ENCODE data around the gene EBLN1. TPM values are rescaled to one million over a fixed set of nuclear protein-coding genes. Genes with fewer than 3 reads are reported as not detected.

The EBLN1 gene
- total and polyA plus RNA-seq, 2 of the 8 experiments (the other 6 are each of a cell fraction or from before 2014, with no cell fraction given), result not detected

- Histone ChIP-seq H3K36me3 (ENCODE audit: control insufficient read depth in 2 of 4, insufficient read depth in 4 of 4, low read length in 3 of 4) (no peaks in the 10 kb centered on the region), H4K20me1 (replicated peaks in 1 of 2; ENCODE audit: control insufficient read depth in 1 of 2, insufficient read depth in 2 of 2, low read length in 2 of 2) (no peaks in the 10 kb centered on the region), H3K23ac (ENCODE audit: insufficient read length) (no peak overlapping the region), H2BK20ac (ENCODE audit: low read length) (no peak overlapping the region), H3K4me3 (ENCODE audit: extremely low read depth in 1 of 4, insufficient read depth in 2 of 4, low read depth in 3 of 4, low read length in 4 of 4) (peak overlapping the region; percentile 84 to 95 (median 88)), H2BK12ac (ENCODE audit: low read depth, low read length) (no peak overlapping the region), H3K4ac (replicated peaks; ENCODE audit: insufficient read length, low read depth, low read length) (no peak overlapping the region), H4K5ac (ENCODE audit: insufficient read length, low read depth, low read length) (no peak overlapping the region), H2BK120ac (replicated peaks; ENCODE audit: low read depth, low read length) (no peak overlapping the region), H3K56ac (replicated peaks; ENCODE audit: insufficient read length, low read depth, low read length) (no peak overlapping the region), H2BK5ac (ENCODE audit: low read depth, low read length) (no peak overlapping the region), H3K18ac (ENCODE audit: extremely low read depth, low read length) (no peak overlapping the region), H3K27me3 (replicated peaks in 1 of 4; ENCODE audit: control insufficient read depth in 3 of 4, extremely low read depth in 1 of 4, insufficient read depth in 3 of 4, low read length in 3 of 4) (peaks cover 0 to 2% (median 0%) of the 10 kb centered on the region in 4 experiments; a peak in 1 of 7 replicates), H2BK15ac (ENCODE audit: low read length) (no peak overlapping the region), H3K79me1 (ENCODE audit: low read depth, low read length) (no peaks in the 10 kb centered on the region), H2AFZ (ENCODE audit: low read length) (peak overlapping the region; percentile 99), H3K4me1 (replicated peaks in 1 of 4; ENCODE audit: control insufficient read depth in 3 of 4, insufficient read depth in 4 of 4, low read length in 3 of 4) (no peaks in the 10 kb centered on the region), H4K8ac (ENCODE audit: extremely low read depth, insufficient read depth, low read length) (no peak overlapping the region), H3K23me2 (ENCODE audit: low read depth, low read length) (no peaks in the 10 kb centered on the region), H3K4me2 (ENCODE audit: insufficient read depth in 1 of 2, low read depth in 2 of 2, low read length in 2 of 2) (peak overlapping the region; percentile 66 to 68), H3K9me3 (ENCODE audit: insufficient read depth in 2 of 2, low read depth in 1 of 2, low read length in 1 of 2) (no peaks in the 10 kb centered on the region), H3K14ac (ENCODE audit: insufficient read length) (no peak overlapping the region), H3K79me2 (ENCODE audit: control insufficient read depth in 1 of 2, insufficient read depth in 2 of 2, low read length in 2 of 2) (no peaks in the 10 kb centered on the region), H2AK5ac (ENCODE audit: low read depth, low read length) (no peak overlapping the region), H3K27ac (ENCODE audit: low read depth, low read length) (no peak overlapping the region), H3K9ac (replicated peaks in 1 of 4; ENCODE audit: extremely low read depth in 1 of 4, low read depth in 3 of 4, low read length in 3 of 4) (peak overlapping the region; percentile 14 to 81 (median 46); a peak in 3 of 7 replicates), H4K91ac (replicated peaks; ENCODE audit: insufficient read length, low read length) (no peak overlapping the region)
- WGBS, 2 experiments (ENCODE audit: extremely low coverage in 1 of 2, insufficient coverage in 1 of 2, insufficient read length in 1 of 2, insufficient replicate concordance in 2 of 2, low coverage in 1 of 2, low lambda C conversion rate in 2 of 2, missing lambda C conversion rate in 1 of 2), result 2% methylated on average over 6 of the region's 6 CpGs; no CpG with 5 or more reads in 1 of the 2 experiments
- TF ChIP-seq KDM4A (IDR thresholded peaks at IDR 0.05; ENCODE audit: low read depth, low read length, severe bottlenecking) (peak; percentile 36), USF2 (IDR thresholded peaks at IDR 0.05; ENCODE audit: low read length) (no peak)
- ChIA-PET CTCF (ENCODE audit: partially characterized antibody) (interaction anchor here (1.1 to 2.1 kb wide), 3 partner anchors 11 to 228 kb away, joined by 3 to 5 read pairs (median 4); no protein-coding TSS in a partner anchor), POLR2A (ENCODE audit: partially characterized antibody) (interaction anchor here (0.6 to 1.2 kb wide), 3 partner anchors 16 to 508 kb away, joined by 3 to 4 read pairs (median 4); partner anchors contain the start of gene DNAJC1)
- no peak for FAIRE-seq
- no peak for DNase-seq (ENCODE audit: low read depth in 1 of 2, low spot score in 2 of 2)
Measured at GRCh38 chr10:22229802-22230157, 12.0 kb upstream of the EBLN1 start.

All from H1 (cell line).